Measurements from ENCODE around the gene HCFC2.

DNA sequence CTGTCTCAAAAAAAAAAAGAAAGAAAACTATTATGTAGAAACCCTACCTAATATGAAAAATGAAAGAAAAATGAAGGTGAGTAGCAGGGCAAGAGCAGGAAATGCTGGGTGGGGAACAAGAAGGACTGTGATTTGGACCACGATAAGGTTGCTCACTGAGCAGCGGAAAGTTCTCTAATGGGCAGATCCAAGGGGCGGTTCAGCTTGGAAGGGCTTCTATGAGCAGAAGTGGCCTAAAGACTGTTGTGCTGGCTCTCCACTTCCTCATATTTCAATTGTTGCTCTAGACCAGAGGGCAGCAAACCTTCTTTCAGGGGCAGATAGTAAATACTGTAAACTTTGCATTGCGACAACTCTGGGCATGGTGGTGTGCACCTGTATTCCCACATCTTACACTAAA, 90.0 kb downstream of the HCFC2 start:
- TF ChIP-seq, protein P1, sequence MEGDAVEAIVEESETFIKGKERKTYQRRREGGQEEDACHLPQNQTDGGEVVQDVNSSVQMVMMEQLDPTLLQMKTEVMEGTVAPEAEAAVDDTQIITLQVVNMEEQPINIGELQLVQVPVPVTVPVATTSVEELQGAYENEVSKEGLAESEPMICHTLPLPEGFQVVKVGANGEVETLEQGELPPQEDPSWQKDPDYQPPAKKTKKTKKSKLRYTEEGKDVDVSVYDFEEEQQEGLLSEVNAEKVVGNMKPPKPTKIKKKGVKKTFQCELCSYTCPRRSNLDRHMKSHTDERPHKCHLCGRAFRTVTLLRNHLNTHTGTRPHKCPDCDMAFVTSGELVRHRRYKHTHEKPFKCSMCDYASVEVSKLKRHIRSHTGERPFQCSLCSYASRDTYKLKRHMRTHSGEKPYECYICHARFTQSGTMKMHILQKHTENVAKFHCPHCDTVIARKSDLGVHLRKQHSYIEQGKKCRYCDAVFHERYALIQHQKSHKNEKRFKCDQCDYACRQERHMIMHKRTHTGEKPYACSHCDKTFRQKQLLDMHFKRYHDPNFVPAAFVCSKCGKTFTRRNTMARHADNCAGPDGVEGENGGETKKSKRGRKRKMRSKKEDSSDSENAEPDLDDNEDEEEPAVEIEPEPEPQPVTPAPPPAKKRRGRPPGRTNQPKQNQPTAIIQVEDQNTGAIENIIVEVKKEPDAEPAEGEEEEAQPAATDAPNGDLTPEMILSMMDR (conservative IDR thresholded peaks at IDR 0.05; ENCODE audit: low read length), result no peak
- no peak for TF ChIP-seq EZH2phosphoT487 (IDR thresholded peaks at IDR 0.05; ENCODE audit: borderline replicate concordance)

Measured in Loucy (cell line).